ENCODE results near the gene GRB10.

GRCh38 chr7:50554431-50555322, 228.0 kb downstream of the GRB10 start:
- TF ChIP-seq POLR2AphosphoS2 (conservative IDR thresholded peaks at IDR 0.05; ENCODE audit: low read length) (no peak), POLR2A (IDR thresholded peaks at IDR 0.05; ENCODE audit: low read length) (no peak), CTCF (IDR thresholded peaks at IDR 0.05) (no peak), CHD2 (IDR thresholded peaks at IDR 0.05; ENCODE audit: low read length, partially characterized antibody) (no peak), EP300 (IDR thresholded peaks at IDR 0.05) (no peak), TFCP2L1 (CRISPR knock-in tag; IDR thresholded peaks at IDR 0.05) (no peak), JUNB (IDR thresholded peaks at IDR 0.05) (no peak)

Data from A549 (cell line).